GM12878 (cell line): Measurements from ENCODE around the gene ABCC11. TPM values are rescaled to one million over a fixed set of nuclear protein-coding genes. Genes with fewer than 3 reads are reported as not detected.

ENCODE experiments used
- ATAC-seq: fragments of 200-7000 bp; cut with Tn5 transposase; 3 replicates; pipeline ENCODE4 v1.9.1; 2020; ENCODE audit warnings: mild to moderate bottlenecking, moderate library complexity
- BruUV-seq: library from RNA; stranded (reverse); fragments of 400-500 nt; replicated peaks from 2 replicates; lab custom pipeline; 2021; lab: Mats Ljungman, UMichigan
- CTCF ChIA-PET: fragments of 300-600 bp; sonication (Branson Sonifier 250); formaldehyde crosslinking; extraction: SDS; loops from one replicate; lab custom pipeline; 2021; ENCODE audit warnings: inconsistent platforms; lab: Yijun Ruan, JAX
- POLR2A ChIA-PET: fragments of 350-600 bp; formaldehyde crosslinking; extraction: SDS; loops from one replicate; lab custom pipeline; 2021; ENCODE audit warnings: inconsistent platforms; lab: Charles Lee
- RAD21 ChIA-PET: fragments of 300-600 bp; sonication (Branson Sonifier 250); formaldehyde crosslinking; loops from one replicate; lab custom pipeline; 2023; ENCODE audit warnings: antibody characterized with exemption; ENCODE audit not compliant: unreplicated experiment; lab: Charles Lee
- SMC1A ChIA-PET: fragments of 300-600 bp; sonication (Branson Sonifier 250); formaldehyde crosslinking; loops from one replicate; lab custom pipeline; 2023; ENCODE audit not compliant: unreplicated experiment, uncharacterized antibody; lab: Charles Lee
- DNase-seq: peaks from one replicate; pipeline ENCODE4 v3.0.0-alpha.2; 2011; ENCODE audit warnings: low read depth, low spot score
- FAIRE-seq: peaks from 3 replicates; lab custom pipeline; 2011; peaks lifted over from hg19 to GRCh38; lab: Jason Lieb, UNC
- H2AFZ ChIP-seq: 2 replicates; pipeline ENCODE4 v1.6.0; 2011; ENCODE audit warnings: low read depth, low read length, control low read depth; ENCODE audit not compliant: control insufficient read depth
- H3K27ac ChIP-seq: 2 replicates; pipeline ENCODE4 v1.5.1; 2011; ENCODE audit warnings: control low read depth; ENCODE audit not compliant: control insufficient read depth, insufficient read depth
- H3K27me3 ChIP-seq, 2 experiments: replicated peaks in 1 of 2; 2 replicates each; pipeline versions ENCODE4 v1.6.0 to v1.6.1; 2011; ENCODE audit warnings: low read length in 1 of 2; ENCODE audit not compliant: control insufficient read depth in 2 of 2, insufficient read depth in 2 of 2
- H3K36me3 ChIP-seq, 2 experiments: 2 replicates each; pipeline ENCODE4 v1.5.1; 2011; ENCODE audit warnings: low read length in 1 of 2; ENCODE audit not compliant: control insufficient read depth in 2 of 2, insufficient read depth in 2 of 2
- H3K4me1 ChIP-seq: 2 replicates; pipeline ENCODE4 v1.6.1; 2011; ENCODE audit warnings: mild to moderate bottlenecking, low read length, moderate library complexity, mixed read lengths; ENCODE audit not compliant: control insufficient read depth, insufficient read depth
- H3K4me2 ChIP-seq: 2 replicates; pipeline ENCODE4 v1.6.0; 2011; ENCODE audit warnings: control low read depth; ENCODE audit not compliant: control insufficient read depth, insufficient read depth
- H3K4me3 ChIP-seq: fragments of 200-600 bp; sonication (generic); 2 replicates; pipeline ENCODE4 v1.5.1; 2016
- H3K79me2 ChIP-seq: 2 replicates; pipeline ENCODE4 v1.6.0; 2011; ENCODE audit warnings: low read length; ENCODE audit not compliant: control insufficient read depth, insufficient read depth
- H3K9ac ChIP-seq: 2 replicates; pipeline ENCODE4 v1.8.0; 2011; ENCODE audit warnings: low read length, control low read depth, mixed read lengths; ENCODE audit not compliant: control insufficient read depth, insufficient read depth
- H3K9me3 ChIP-seq: replicated peaks from 3 replicates; pipeline ENCODE4 v1.5.1; 2011; ENCODE audit warnings: mild to moderate bottlenecking, low read length; ENCODE audit not compliant: control insufficient read depth, insufficient read depth
- H4K20me1 ChIP-seq: 2 replicates; pipeline ENCODE4 v1.6.0; 2011; ENCODE audit not compliant: control insufficient read depth, insufficient read depth
- BHLHE40 ChIP-seq, 2 experiments: fragments of 450-650 bp in 1 of 2; IDR thresholded peaks; 2 replicates each; pipeline ENCODE4 v1.6.1; 2011 to 2017; ENCODE audit warnings: low read depth in 2 of 2, borderline replicate concordance in 1 of 2, improper control_type of control experiment in 1 of 2, low read length in 1 of 2, mild to moderate bottlenecking in 1 of 2
- CTCF ChIP-seq, 3 experiments: IDR thresholded peaks in 2 of 3; conservative IDR thresholded peaks in 1 of 3; 2 replicates each; pipeline ENCODE4 v1.5.1; 2011; ENCODE audit warnings: low read depth in 3 of 3, low read length in 3 of 3, mild to moderate bottlenecking in 3 of 3, control low read depth in 2 of 3, moderate library complexity in 2 of 3, inconsistent platforms in 1 of 3, mixed read lengths in 1 of 3; ENCODE audit not compliant: control insufficient read depth in 2 of 3, insufficient read depth in 1 of 3; ENCODE audit errors: extremely low read depth in 1 of 3
- EGR1 ChIP-seq, 2 experiments: IDR thresholded peaks; 1 replicate in 1 of 2; 2 replicates in 1 of 2; pipeline ENCODE4 v1.6.1; 2011 to 2012; ENCODE audit warnings: low read depth in 2 of 2, low read length in 2 of 2, borderline replicate concordance in 1 of 2, mild to moderate bottlenecking in 1 of 2, moderate library complexity in 1 of 2
- ELK1 ChIP-seq: IDR thresholded peaks from 2 replicates; pipeline ENCODE4 v1.6.1; 2012; ENCODE audit warnings: low read depth, low read length, improper control_type of control experiment
- IKZF1 ChIP-seq: fragments of 450-650 bp; conservative IDR thresholded peaks from 2 replicates; pipeline ENCODE4 v1.6.1; 2017; ENCODE audit warnings: antibody characterized with exemption, mild to moderate bottlenecking
- IRF3 ChIP-seq: fragments of 450-650 bp; IDR thresholded peaks from 2 replicates; pipeline ENCODE4 v1.6.1; 2014; ENCODE audit warnings: mild to moderate bottlenecking
- KAT2A ChIP-seq: conservative IDR thresholded peaks from 2 replicates; pipeline ENCODE4 v1.6.1; 2011; ENCODE audit warnings: low read depth, low read length; ENCODE audit not compliant: control insufficient read depth
- MXI1 ChIP-seq: fragments of 150-350 bp; IDR thresholded peaks from 2 replicates; pipeline ENCODE4 v1.6.1; 2011; ENCODE audit warnings: low read depth, mild to moderate bottlenecking, inconsistent platforms, low read length, improper control_type of control experiment
- NFIC ChIP-seq: IDR thresholded peaks from 2 replicates; pipeline ENCODE4 v1.6.1; 2012; ENCODE audit warnings: low read depth, mild to moderate bottlenecking, inconsistent platforms, low read length, moderate library complexity
- NFYA ChIP-seq: IDR thresholded peaks from 2 replicates; pipeline ENCODE4 v1.6.1; 2011; ENCODE audit warnings: low read depth, mild to moderate bottlenecking, low read length, improper control_type of control experiment, borderline replicate concordance
- SMARCA5 ChIP-seq: fragments of 450-650 bp; IDR thresholded peaks from 2 replicates; pipeline ENCODE4 v1.6.1; 2017; ENCODE audit warnings: mild to moderate bottlenecking
- USF1 ChIP-seq: IDR thresholded peaks from 2 replicates; pipeline ENCODE4 v1.6.1; 2011; ENCODE audit warnings: borderline replicate concordance, low read depth, mild to moderate bottlenecking, moderate library complexity, mixed read lengths, low read length; ENCODE audit not compliant: insufficient read depth; ENCODE audit errors: extremely low read length
- USF2 ChIP-seq: IDR thresholded peaks from 2 replicates; pipeline ENCODE4 v1.6.1; 2011; ENCODE audit warnings: low read depth, low read length, improper control_type of control experiment, borderline replicate concordance
- ZBTB33 ChIP-seq: fragments of 450-650 bp; IDR thresholded peaks from 2 replicates; pipeline ENCODE4 v1.6.1; 2017; ENCODE audit warnings: mild to moderate bottlenecking
- WGBS: methylation state at CpG from one replicate; pipeline ENCODE4 v1.1.6; 2016; ENCODE audit warnings: low lambda C conversion rate; ENCODE audit not compliant: insufficient replicate concordance, insufficient coverage; ENCODE audit errors: missing lambda C conversion rate; 5-methylcytosine and 5-hydroxymethylcytosine counted together
- in situ Hi-C: fragments of 300-500 bp; cut with MboI; formaldehyde crosslinking; loops from 9 replicates; pipeline ENCODE4 v1.14.3; 2018; ENCODE audit warnings: mixed read lengths
- intact Hi-C: fragments of 100-400 bp; cut with micrococcal nuclease; formaldehyde crosslinking; loops from one replicate; pipeline ENCODE4 v1.14.2; 2022; ENCODE audit not compliant: unreplicated experiment
- polyA plus RNA-seq, 11 experiments: library from polyadenylated mRNA; depleted of rRNA in 4 of 11; unstranded in 6 of 11; stranded (reverse) in 5 of 11; fragments of >200 nt; fragmentation: Nextera tagmentation in 4 of 11; fragmentation: Illumina TruSeq in 1 of 11; extraction: Ambion mirVana in 4 of 11; extraction: Trizol in 1 of 11; gene quantifications; 1 replicate in 1 of 11; 2 replicates in 10 of 11; pipeline versions ENCODE4 v1.2.1 to v1.2.3, GENCODE V29; 2011 to 2016; ENCODE audit warnings: inconsistent platforms in 2 of 11, missing spikeins in 2 of 11, low read depth in 1 of 11
- total RNA-seq, 4 experiments: library from RNA; depleted of rRNA in 3 of 4; stranded (reverse); fragments of >200 nt in 3 of 4; fragmentation: Illumina TruSeq in 1 of 4; extraction: Trizol in 1 of 4; gene quantifications; 2 replicates each; pipeline versions ENCODE4 v1.2.1 to v1.2.3, GENCODE V29; 2013 to 2021

Gene ABCC11
- total and polyA plus RNA-seq, 10 of the 15 experiments (the other 5 are each of a cell fraction or from before 2014, with no cell fraction given): 0.04 to 0.20 (median 0.10) TPM; not detected in 6

- SMC1A ChIA-PET: no interaction called here
- Histone ChIP-seq H3K4me1 (no peaks in the 10 kb centered on the region), H3K79me2 (no peaks in the 10 kb centered on the region), H3K4me3 (no peak overlapping the region), H3K9me3 (no peaks in the 10 kb centered on the region), H3K4me2 (no peak overlapping the region), H4K20me1 (no peaks in the 10 kb centered on the region), H3K27ac (no peak overlapping the region), H3K36me3 (no peaks in the 10 kb centered on the region), H2AFZ (no peak overlapping the region), H3K27me3 (no peaks in the 10 kb centered on the region), H3K9ac (no peak overlapping the region)
- in situ Hi-C loops: no loop called here
- CTCF ChIA-PET: interaction anchor here (1.1 kb wide), 1 partner anchor 434 kb away, joined by 3 read pairs; no protein-coding TSS in a partner anchor
- no TSS peak for BruUV-seq
- WGBS: 23% methylated on average over 5 of the region's 5 CpGs
- RAD21 ChIA-PET: no interaction called here
- FAIRE-seq (no peak), DNase-seq (no peak), ATAC-seq (no peak; the same call in 2 of the 3 replicates)
- intact Hi-C loops: no loop called here
- POLR2A ChIA-PET: no interaction called here
- TF ChIP-seq IKZF1: no peak
- no peak for TF ChIP-seq NFIC
- no peak for TF ChIP-seq USF2
- TF ChIP-seq SMARCA5: no peak
- no peak for TF ChIP-seq ELK1
- TF ChIP-seq KAT2A: no peak
- TF ChIP-seq BHLHE40 (IDR thresholded peaks at IDR 0.05; ENCODE audit: borderline replicate concordance in 1 of 2, low read depth in 2 of 2, low read length in 1 of 2): no peak
- TF ChIP-seq CTCF (IDR thresholded peaks at IDR 0.05 in 2 of 3, conservative IDR thresholded peaks at IDR 0.05 in 1 of 3; ENCODE audit: control insufficient read depth in 2 of 3, extremely low read depth in 1 of 3, insufficient read depth in 1 of 3, low read depth in 3 of 3, low read length in 3 of 3): no peak
- TF ChIP-seq EGR1 (IDR thresholded peaks at IDR 0.05; ENCODE audit: borderline replicate concordance in 1 of 2, low read depth in 2 of 2, low read length in 2 of 2): no peak
- no peak for TF ChIP-seq ZBTB33
- no peak for TF ChIP-seq NFYA
- TF ChIP-seq USF1: no peak
- no peak for TF ChIP-seq IRF3
- no peak for TF ChIP-seq MXI1
Measured at GRCh38 chr16:48194828-48195556, 52.3 kb downstream of the ABCC11 start.
